IPS-20b (cell line): ENCODE results near the gene PDE7B.

Source experiments
- H3K27ac ChIP-seq: one replicate; pipeline ENCODE4 v1.5.1; 2013; ENCODE audit warnings: low read length
- H3K27me3 ChIP-seq: 2 replicates; pipeline ENCODE4 v1.6.1; 2013; ENCODE audit warnings: mild to moderate bottlenecking, low read length, inconsistent platforms; ENCODE audit not compliant: insufficient read depth
- H3K36me3 ChIP-seq: 2 replicates; pipeline ENCODE4 v1.6.1; 2013; ENCODE audit warnings: low read depth, mild to moderate bottlenecking, inconsistent platforms, low read length, moderate library complexity; ENCODE audit not compliant: insufficient read depth
- H3K4me1 ChIP-seq: 2 replicates; pipeline ENCODE4 v1.6.1; 2013; ENCODE audit warnings: mild to moderate bottlenecking, control low read depth, inconsistent platforms, low read length, moderate library complexity; ENCODE audit not compliant: insufficient read depth
- H3K4me3 ChIP-seq: 2 replicates; pipeline ENCODE4 v1.5.1; 2013; ENCODE audit warnings: mild to moderate bottlenecking, low read length, inconsistent platforms
- H3K9ac ChIP-seq: 2 replicates; pipeline ENCODE4 v1.6.1; 2013; ENCODE audit warnings: low read depth, mild to moderate bottlenecking, inconsistent platforms, low read length, moderate library complexity
- H3K9me3 ChIP-seq: 2 replicates; pipeline ENCODE4 v1.6.1; 2013; ENCODE audit warnings: mild to moderate bottlenecking, low read depth, low read length, inconsistent platforms; ENCODE audit not compliant: insufficient read depth

Gene PDE7B

GRCh38 chr6:135941275-135942025 is 89.9 kb downstream of the PDE7B start:
- no peak overlapping the region for H3K9ac ChIP-seq
- H3K9me3 ChIP-seq: no peaks in the 10 kb centered on the region
- H3K27ac ChIP-seq: no peak overlapping the region
- H3K36me3 ChIP-seq: no peaks in the 10 kb centered on the region
- no peaks in the 10 kb centered on the region for H3K27me3 ChIP-seq
- H3K4me3 ChIP-seq: no peak overlapping the region
- H3K4me1 ChIP-seq: no peaks in the 10 kb centered on the region

DNA sequence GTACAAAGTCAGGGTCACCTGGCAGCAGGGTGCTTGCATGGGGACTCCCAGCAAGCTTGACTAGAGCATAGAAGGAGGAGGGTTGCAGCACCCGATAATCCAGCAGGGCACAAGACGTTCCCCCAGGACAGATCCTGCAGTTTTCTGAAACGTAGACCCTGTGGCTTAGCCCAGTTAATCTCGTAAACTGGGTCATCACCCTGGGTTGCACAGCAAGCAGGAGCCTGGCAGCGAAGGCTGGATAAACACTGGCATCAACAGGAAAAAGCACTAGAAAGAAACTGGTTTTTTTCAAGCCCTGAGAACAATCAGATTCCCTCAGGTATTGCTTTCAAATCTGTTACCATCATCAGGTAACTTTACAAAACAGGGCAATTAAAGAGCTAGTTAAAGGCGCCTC is 92.6 kb downstream of the PDE7B start:
- Histone ChIP-seq H3K27ac (no peak overlapping the region), H3K36me3 (no peaks in the 10 kb centered on the region), H3K27me3 (no peaks in the 10 kb centered on the region), H3K4me3 (no peak overlapping the region), H3K4me1 (no peaks in the 10 kb centered on the region), H3K9ac (no peak overlapping the region), H3K9me3 (no peaks in the 10 kb centered on the region)

DNA sequence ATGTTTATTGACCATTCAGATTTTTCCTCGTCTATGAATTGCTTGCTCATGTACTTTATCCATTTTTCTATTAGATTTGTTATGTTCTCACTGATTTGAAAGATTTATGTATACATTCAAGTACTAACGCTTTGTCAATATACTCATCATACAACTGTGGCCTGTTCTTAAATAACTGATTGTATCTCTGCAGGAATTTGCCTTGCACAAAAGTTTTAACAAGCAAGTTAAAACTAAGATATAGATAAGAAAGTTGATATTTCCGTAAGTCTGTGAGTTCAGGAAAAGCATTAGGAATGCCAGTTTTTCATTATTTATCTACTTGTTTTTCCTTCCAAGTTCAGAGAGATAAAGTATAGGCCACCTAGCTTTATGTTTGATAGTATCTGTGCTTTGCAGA is 95.2 kb downstream of the PDE7B start:
- H3K36me3 ChIP-seq: no peaks in the 10 kb centered on the region
- no peaks in the 10 kb centered on the region for H3K9me3 ChIP-seq
- H3K9ac ChIP-seq: no peak overlapping the region
- H3K4me1 ChIP-seq: no peaks in the 10 kb centered on the region; the same call in 1 of the 2 replicates
- H3K27me3 ChIP-seq: no peaks in the 10 kb centered on the region
- no peak overlapping the region for H3K4me3 ChIP-seq
- no peak overlapping the region for H3K27ac ChIP-seq

- Histone ChIP-seq H3K4me1 (no peaks in the 10 kb centered on the region; the same call in 1 of the 2 replicates), H3K36me3 (no peaks in the 10 kb centered on the region), H3K27ac (no peak overlapping the region), H3K4me3 (no peak overlapping the region), H3K27me3 (no peaks in the 10 kb centered on the region), H3K9me3 (no peaks in the 10 kb centered on the region), H3K9ac (no peak overlapping the region)
Observed at GRCh38 chr6:135950669-135951068, 99.2 kb downstream of the PDE7B start.

DNA sequence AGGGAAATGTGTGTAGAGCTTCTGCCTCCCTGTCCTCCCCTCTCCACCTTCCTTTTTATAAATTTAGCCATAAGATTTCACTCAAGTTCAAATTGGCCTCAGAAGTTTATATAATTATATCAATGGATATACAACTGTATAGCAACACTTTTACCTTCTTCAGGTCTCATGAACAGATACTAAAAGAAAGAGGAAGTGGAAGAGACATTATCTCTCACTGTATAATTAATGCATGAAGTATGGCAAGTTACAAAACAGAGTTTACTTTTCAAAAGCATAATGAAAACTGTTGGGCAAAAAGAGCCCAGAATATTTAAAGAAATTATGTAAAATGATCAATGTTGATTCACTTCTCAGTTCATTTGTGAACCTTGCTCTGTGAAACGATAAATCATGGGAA is 99.7 kb downstream of the PDE7B start:
- no peaks in the 10 kb centered on the region for H3K9me3 ChIP-seq
- no peaks in the 10 kb centered on the region for H3K36me3 ChIP-seq
- no peak overlapping the region for H3K27ac ChIP-seq
- no peak overlapping the region for H3K9ac ChIP-seq
- no peak overlapping the region for H3K4me3 ChIP-seq
- H3K4me1 ChIP-seq: no peaks in the 10 kb centered on the region; the same call in 1 of the 2 replicates
- no peaks in the 10 kb centered on the region for H3K27me3 ChIP-seq

GRCh38 chr6:135953818-135954217 is 102.3 kb downstream of the PDE7B start:
- Histone ChIP-seq H3K4me1 (no peaks in the 10 kb centered on the region; the same call in 1 of the 2 replicates), H3K9ac (no peak overlapping the region)

DNA sequence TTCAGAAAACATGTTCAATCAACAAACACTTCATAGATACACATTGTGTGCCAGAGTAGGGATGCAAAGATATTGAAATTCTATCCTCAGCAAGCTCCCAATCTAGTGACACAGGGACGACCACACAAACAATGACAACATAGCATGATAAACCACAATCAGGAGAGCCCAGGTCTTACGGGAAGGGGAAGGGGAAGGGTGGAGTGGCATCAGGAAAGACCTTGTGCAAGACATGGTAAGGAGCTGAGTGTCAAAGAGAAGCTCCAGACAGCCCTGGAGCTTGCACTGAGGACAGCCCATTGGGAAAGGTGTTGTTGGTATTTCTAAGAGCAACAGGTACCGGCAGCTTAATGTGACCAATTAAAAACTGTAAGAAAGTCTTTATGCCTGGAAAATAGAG is 103.6 kb downstream of the PDE7B start:
- H3K4me3 ChIP-seq: no peak overlapping the region

More at GRCh38 chr6:135953818-135954217, 102.3 kb downstream of the PDE7B start:
- Histone ChIP-seq H3K9me3 (no peaks in the 10 kb centered on the region), H3K4me3 (no peak overlapping the region), H3K36me3 (no peaks in the 10 kb centered on the region), H3K27me3 (no peaks in the 10 kb centered on the region), H3K27ac (no peak overlapping the region)

GRCh38 chr6:135962731-135963130 is 111.2 kb downstream of the PDE7B start:
- Histone ChIP-seq H3K9me3 (no peaks in the 10 kb centered on the region), H3K4me1 (no peaks in the 10 kb centered on the region), H3K9ac (no peak overlapping the region), H3K27ac (no peak overlapping the region), H3K36me3 (no peaks in the 10 kb centered on the region), H3K27me3 (no peaks in the 10 kb centered on the region), H3K4me3 (no peak overlapping the region)

More for the DNA sequence above, 103.6 kb downstream of the PDE7B start:
- Histone ChIP-seq H3K27ac (no peak overlapping the region), H3K27me3 (no peaks in the 10 kb centered on the region), H3K4me1 (no peaks in the 10 kb centered on the region; the same call in 1 of the 2 replicates), H3K36me3 (no peaks in the 10 kb centered on the region), H3K9me3 (no peaks in the 10 kb centered on the region), H3K9ac (no peak overlapping the region)

- no peak overlapping the region for H3K9ac ChIP-seq
- no peak overlapping the region for H3K27ac ChIP-seq
- H3K9me3 ChIP-seq: no peaks in the 10 kb centered on the region
- no peaks in the 10 kb centered on the region for H3K27me3 ChIP-seq
- H3K4me1 ChIP-seq: no peaks in the 10 kb centered on the region
- H3K4me3 ChIP-seq: no peak overlapping the region
- H3K36me3 ChIP-seq: no peaks in the 10 kb centered on the region
Observed at GRCh38 chr6:135970750-135971149, 119.2 kb downstream of the PDE7B start.

- H3K36me3 ChIP-seq: no peaks in the 10 kb centered on the region
- no peak overlapping the region for H3K9ac ChIP-seq
- no peaks in the 10 kb centered on the region for H3K4me1 ChIP-seq
- H3K27me3 ChIP-seq: no peaks in the 10 kb centered on the region
- no peaks in the 10 kb centered on the region for H3K9me3 ChIP-seq
- no peak overlapping the region for H3K4me3 ChIP-seq
- no peak overlapping the region for H3K27ac ChIP-seq
Observed at GRCh38 chr6:135971351-135971750, 119.8 kb downstream of the PDE7B start.

GRCh38 chr6:135972150-135972549 is 120.6 kb downstream of the PDE7B start:
- no peaks in the 10 kb centered on the region for H3K27me3 ChIP-seq
- H3K9ac ChIP-seq: no peak overlapping the region
- H3K36me3 ChIP-seq: no peaks in the 10 kb centered on the region
- no peak overlapping the region for H3K27ac ChIP-seq
- no peaks in the 10 kb centered on the region for H3K9me3 ChIP-seq
- no peak overlapping the region for H3K4me3 ChIP-seq
- no peaks in the 10 kb centered on the region for H3K4me1 ChIP-seq

DNA sequence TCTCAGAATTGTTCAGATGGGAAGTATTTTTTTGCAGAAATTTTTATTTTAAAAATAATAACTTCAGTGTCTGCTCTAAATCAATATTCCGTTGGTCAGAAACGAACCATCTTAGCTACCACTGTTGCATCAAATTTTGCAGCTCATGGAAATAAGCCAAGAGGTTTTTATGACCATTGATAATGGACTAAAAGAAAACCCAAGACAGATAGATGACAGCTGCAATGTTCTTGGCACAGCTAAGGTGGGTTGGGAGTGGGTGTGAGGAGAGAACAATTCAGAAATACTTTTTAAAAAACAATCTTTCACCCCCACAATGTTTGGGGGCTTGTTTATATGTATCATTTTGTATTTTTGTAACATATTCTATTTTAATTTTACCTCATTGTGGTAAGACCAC is 121.1 kb downstream of the PDE7B start:
- H3K9ac ChIP-seq: no peak overlapping the region
- no peak overlapping the region for H3K27ac ChIP-seq
- H3K9me3 ChIP-seq: no peaks in the 10 kb centered on the region
- no peaks in the 10 kb centered on the region for H3K36me3 ChIP-seq
- H3K4me3 ChIP-seq: no peak overlapping the region
- H3K27me3 ChIP-seq: no peaks in the 10 kb centered on the region
- no peaks in the 10 kb centered on the region for H3K4me1 ChIP-seq
